Activated CD4-positive, alpha-beta T cell treated with anti-CD3 and anti-CD28 coated beads, Interleukin-10, Interleukin-2, amounts not matched to agents 100 ng/mL and 50 ng/mL, durations not matched to agents 16 hours and 8 hours (primary cell): Measurements from ENCODE around the gene ITPKC.
"Not testable (repeated sequence)": the region's sequence is repeated elsewhere in the genome, so short reads cannot be mapped to it uniquely, and the experiment has no call there.

ENCODE experiments used
- DNase-seq: peaks from one replicate; pipeline ENCODE4 v3.0.0-alpha.2; 2020

The ITPKC gene

DNA sequence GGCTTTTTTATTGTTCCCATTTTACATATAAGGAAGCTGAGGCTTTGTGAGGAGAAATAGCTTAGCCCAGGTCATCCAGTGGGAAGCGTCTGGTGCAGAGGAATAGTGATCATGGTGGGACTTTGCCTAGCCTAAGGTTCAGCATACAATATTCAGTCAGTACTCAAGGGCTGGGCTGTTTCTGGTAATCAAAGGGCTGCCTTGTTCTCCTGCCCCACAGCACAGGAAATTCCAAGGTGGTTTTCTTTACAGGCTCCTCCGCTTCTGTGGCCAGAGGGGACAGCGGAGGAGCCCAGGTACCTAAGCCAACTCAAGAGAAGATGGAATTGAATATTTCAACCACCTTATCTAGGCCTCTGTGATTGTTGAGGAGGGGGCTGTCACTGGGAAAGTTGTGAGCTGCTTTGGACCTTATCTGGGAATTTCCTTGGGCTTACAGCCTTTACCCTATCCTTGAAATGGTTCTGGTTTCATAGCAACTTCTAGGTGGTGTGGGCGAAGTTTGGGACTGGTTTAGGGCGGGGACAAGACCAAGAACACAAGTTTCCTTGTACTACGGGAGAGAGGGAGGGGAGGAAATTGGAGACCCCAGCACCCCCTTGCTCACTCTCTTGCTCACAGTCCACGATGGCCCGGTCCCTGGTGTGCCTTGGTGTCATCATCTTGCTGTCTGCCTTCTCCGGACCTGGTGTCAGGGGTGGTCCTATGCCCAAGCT is 58.2 kb downstream of the ITPKC start, which contains the start of gene MIA:
Gene MIA (plus strand): TSS at position 606 of the 716 bp plus-strand sequence. CDS start 22 bp downstream, at position 628.
- DNase-seq = no peak

DNA sequence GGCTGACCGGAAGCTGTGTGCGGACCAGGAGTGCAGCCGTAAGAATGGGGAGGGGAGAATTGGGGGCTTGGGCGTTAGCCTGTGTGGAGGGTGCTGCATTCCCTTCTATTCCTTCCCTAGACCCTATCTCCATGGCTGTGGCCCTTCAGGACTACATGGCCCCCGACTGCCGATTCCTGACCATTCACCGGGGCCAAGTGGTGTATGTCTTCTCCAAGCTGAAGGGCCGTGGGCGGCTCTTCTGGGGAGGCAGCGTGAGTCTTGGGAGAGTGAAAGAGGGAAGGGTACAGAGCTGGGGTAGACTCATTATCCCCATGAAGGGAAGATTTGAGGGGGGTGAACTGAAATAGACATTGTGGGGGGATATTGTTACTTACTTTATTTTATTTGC is 58.7 kb downstream of the ITPKC start:
- no peak for DNase-seq

GRCh38 chr19:40776364-40776763 is 59.5 kb downstream of the ITPKC start:
- DNase-seq = no peak

- DNase-seq = peak; percentile 96
Observed at GRCh38 chr19:40776932-40777644, 60.2 kb downstream of the ITPKC start.

DNA sequence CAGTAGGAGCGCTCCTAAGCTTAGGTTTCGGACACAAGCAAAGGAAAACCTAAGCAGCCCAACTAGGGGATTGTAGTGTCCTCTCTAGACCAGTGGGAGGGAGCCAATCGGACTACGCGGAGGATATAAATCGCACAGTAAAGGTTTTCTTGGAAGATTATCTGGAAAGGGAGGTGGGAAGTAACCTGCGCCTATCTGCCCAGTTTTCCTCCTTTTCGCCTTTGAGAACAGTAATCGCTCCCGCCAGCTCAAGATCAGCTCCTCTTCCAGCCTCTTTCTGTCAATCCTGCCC is 60.7 kb downstream of the ITPKC start:
- no peak for DNase-seq

- DNase-seq = peak; percentile 100
Observed at GRCh38 chr19:40777937-40778705, 61.2 kb downstream of the ITPKC start, which contains the start of gene RAB4B. TSS of gene RAB4B (plus strand) at chr19:40778247. CDS start at chr19:40778376, 129 bp downstream.

DNA sequence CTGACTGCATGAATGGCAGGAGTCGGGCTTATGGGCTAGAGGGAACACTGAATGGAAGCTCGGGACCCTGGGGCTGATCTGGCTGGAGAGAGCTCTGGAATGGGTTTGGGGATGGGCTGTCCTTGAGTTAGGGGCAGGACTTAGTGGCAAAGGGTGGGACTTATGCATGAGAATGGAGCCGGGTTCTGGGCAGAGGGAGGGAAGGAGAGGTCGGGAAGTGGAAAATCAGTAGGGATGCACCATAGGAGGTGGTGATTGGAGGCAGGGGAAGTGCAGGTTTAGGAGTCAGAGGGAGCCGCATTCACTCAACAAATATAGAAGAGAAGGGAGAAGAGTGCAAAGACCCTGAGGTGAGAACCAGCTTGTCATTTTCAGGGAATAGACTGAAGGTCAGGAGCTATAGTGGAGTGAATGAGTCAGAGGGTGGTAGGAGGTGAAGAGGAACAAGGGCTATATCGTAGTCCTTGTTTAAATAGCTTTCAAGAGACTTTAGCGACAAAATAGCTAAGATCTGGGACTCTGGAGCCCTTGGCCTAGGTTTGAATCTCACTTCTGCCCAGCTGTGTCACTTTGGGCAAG is 61.9 kb downstream of the ITPKC start:
- DNase-seq = no peak

GRCh38 chr19:40780582-40780981 is 63.7 kb downstream of the ITPKC start:
- no peak for DNase-seq

GRCh38 chr19:40781140-40781539 is 64.2 kb downstream of the ITPKC start:
- DNase-seq = no peak

DNA sequence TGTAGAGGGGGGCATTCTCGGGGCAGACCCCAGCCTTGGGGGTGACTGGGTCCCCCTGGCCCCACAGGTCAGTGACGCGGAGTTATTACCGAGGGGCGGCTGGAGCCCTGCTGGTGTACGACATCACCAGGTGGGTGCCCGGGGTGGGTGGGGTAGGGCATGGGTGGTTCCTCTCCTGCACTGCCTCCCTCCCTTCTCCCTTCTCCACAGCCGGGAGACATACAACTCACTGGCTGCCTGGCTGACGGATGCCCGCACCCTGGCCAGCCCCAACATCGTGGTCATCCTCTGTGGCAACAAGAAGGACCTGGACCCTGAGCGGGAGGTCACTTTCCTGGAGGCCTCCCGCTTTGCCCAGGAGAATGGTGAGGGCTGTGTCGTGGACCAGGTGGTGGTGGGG is 66.8 kb downstream of the ITPKC start:
- DNase-seq = no peak

GRCh38 chr19:40784146-40784545 is 67.2 kb downstream of the ITPKC start:
- DNase-seq = not testable (repeated sequence)

- DNase-seq = peak; percentile 27
Observed at GRCh38 chr19:40785526-40785925, 68.6 kb downstream of the ITPKC start.

DNA sequence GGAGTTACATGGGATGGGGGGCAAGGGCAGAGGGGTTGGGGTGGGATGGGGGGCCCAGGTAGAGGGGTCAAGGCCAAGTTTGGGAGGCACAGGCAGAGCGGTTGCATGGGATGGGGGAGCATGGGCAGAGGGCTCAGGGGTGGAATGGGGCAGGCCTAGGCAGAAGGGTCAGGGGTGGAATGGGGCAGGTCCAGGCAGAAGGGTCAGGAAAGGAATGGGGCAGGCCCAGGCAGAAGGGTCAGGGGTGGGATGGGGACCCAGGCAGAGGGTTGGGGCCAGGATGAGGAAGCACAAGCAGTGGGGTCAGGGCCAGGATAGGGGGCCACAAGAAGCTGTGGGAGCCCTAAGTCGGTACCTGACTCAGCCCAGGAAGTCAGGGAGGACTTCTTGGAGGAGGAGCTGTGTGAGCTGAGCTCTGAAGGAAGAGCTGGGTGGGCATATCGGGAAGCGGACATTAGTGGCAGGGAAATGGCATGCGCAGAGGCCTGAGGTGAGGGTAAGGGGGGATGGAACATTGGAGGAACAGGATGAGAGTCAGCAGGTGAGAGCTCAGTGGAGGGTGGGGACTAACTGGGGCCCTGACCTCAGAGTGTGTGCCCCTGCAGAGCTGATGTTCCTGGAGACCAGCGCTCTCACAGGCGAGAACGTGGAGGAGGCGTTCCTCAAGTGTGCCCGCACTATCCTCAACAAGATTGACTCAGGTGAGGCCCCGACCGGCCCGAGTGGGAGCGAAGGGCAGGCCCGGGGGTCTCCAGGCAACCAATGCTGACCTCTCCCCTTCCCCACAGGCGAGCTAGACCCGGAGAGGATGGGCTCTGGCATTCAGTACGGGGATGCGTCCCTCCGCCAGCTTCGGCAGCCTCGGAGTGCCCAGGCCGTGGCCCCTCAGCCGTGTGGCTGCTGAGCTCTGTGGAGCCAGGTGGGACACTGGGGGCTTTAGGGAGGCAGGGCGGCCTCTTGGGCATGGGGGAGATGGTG is 69.4 kb downstream of the ITPKC start:
- no peak for DNase-seq
